K562 (cell line): ENCODE measurements around the gene CALU. TPM values are rescaled to one million over a fixed set of nuclear protein-coding genes. Genes with fewer than 3 reads are reported as not detected.

Source experiments
- ARHGAP35 ChIP-seq: fragments of 450-650 bp; IDR thresholded peaks from 2 replicates; pipeline ENCODE4 v1.6.1; 2018; ENCODE audit not compliant: partially characterized antibody
- E2F3 ChIP-seq: fragments of 250-450 bp; sonication (Bioruptor Pico); IDR thresholded peaks from 2 replicates; pipeline ENCODE4 v1.4.0; 2020; ENCODE audit warnings: mild to moderate bottlenecking
- HDAC8 ChIP-seq: fragments of 450-650 bp; IDR thresholded peaks from 2 replicates; pipeline ENCODE4 v1.6.1; 2016; ENCODE audit warnings: mild to moderate bottlenecking, missing genetic modification characterization, moderate library complexity, missing compliant biosample characterization
- JUN ChIP-seq, 2 experiments: sonication (generic) in 1 of 2; formaldehyde crosslinking in 1 of 2; IDR thresholded peaks; 2 replicates each; pipeline versions ENCODE4 v1.6.1 to v1.8.0; 2012 to 2022; ENCODE audit warnings: borderline replicate concordance in 2 of 2, mild to moderate bottlenecking in 2 of 2, improper control_type of control experiment in 1 of 2, low read depth in 1 of 2, low read length in 1 of 2, missing genetic modification reagents in 1 of 2
- LARP7 ChIP-seq: fragments of 450-650 bp; IDR thresholded peaks from 2 replicates; pipeline ENCODE4 v1.6.1; 2016
- MAFF ChIP-seq: IDR thresholded peaks from 2 replicates; pipeline ENCODE4 v1.6.1; 2012; ENCODE audit warnings: low read length, improper control_type of control experiment
- MCM5 ChIP-seq: fragments of 450-650 bp; IDR thresholded peaks from 2 replicates; pipeline ENCODE4 v1.6.1; 2016; ENCODE audit warnings: low read depth
- MEF2D ChIP-seq: conservative IDR thresholded peaks from 2 replicates; pipeline ENCODE4 v1.6.1; 2016; ENCODE audit warnings: low read depth, missing genetic modification characterization, missing compliant biosample characterization
- NCOA6 ChIP-seq: fragments of 450-650 bp; IDR thresholded peaks from 2 replicates; pipeline ENCODE4 v1.6.1; 2017; ENCODE audit warnings: mild to moderate bottlenecking
- NR2C2 ChIP-seq, 2 experiments: fragments of 200-800 bp in 1 of 2; sonication (Bioruptor generic) in 1 of 2; sonication (generic) in 1 of 2; formaldehyde crosslinking in 1 of 2; IDR thresholded peaks; 2 replicates each; pipeline versions ENCODE4 v1.6.1 to v1.8.0; 2016 to 2022; ENCODE audit warnings: mild to moderate bottlenecking in 1 of 2, missing compliant biosample characterization in 1 of 2, missing genetic modification characterization in 1 of 2, missing genetic modification reagents in 1 of 2
- PYGO2 ChIP-seq: fragments of 450-650 bp; IDR thresholded peaks from 2 replicates; pipeline ENCODE4 v1.6.1; 2016; ENCODE audit warnings: mild to moderate bottlenecking, missing genetic modification characterization, moderate library complexity, missing compliant biosample characterization
- SMC3 ChIP-seq: conservative IDR thresholded peaks from 2 replicates; pipeline ENCODE4 v1.6.1; 2011; ENCODE audit warnings: low read depth, low read length, improper control_type of control experiment; ENCODE audit not compliant: insufficient read depth
- SPI1 ChIP-seq: IDR thresholded peaks from 2 replicates; pipeline ENCODE4 v1.6.1; 2011; ENCODE audit warnings: low read depth, low read length, control low read depth, borderline replicate concordance
- USF1 ChIP-seq: sonication (generic); formaldehyde crosslinking; IDR thresholded peaks from 2 replicates; pipeline ENCODE4 v1.9.0; 2022; ENCODE audit warnings: mild to moderate bottlenecking, missing genetic modification reagents
- ZNF253 ChIP-seq: fragments of 250-450 bp; sonication (Bioruptor Pico); conservative IDR thresholded peaks from 2 replicates; pipeline ENCODE4 v1.6.1; 2021; ENCODE audit warnings: mild to moderate bottlenecking
- ZNF347 ChIP-seq: fragments of 450-650 bp; formaldehyde crosslinking; IDR thresholded peaks from 2 replicates; pipeline ENCODE4 v1.4.0; 2020; ENCODE audit warnings: low read depth, mild to moderate bottlenecking, moderate library complexity
- ZNF780A ChIP-seq: fragments of 250-450 bp; sonication (Bioruptor Pico); IDR thresholded peaks from 2 replicates; pipeline ENCODE4 v1.5.0; 2021; ENCODE audit warnings: mild to moderate bottlenecking
- polyA plus RNA-seq, 8 experiments: library from polyadenylated mRNA; depleted of rRNA in 4 of 8; stranded (reverse) in 5 of 8; unstranded in 3 of 8; fragments of >200 nt; fragmentation: Nextera tagmentation in 2 of 8; fragmentation: Illumina TruSeq in 1 of 8; extraction: Ambion mirVana in 2 of 8; extraction: Trizol in 1 of 8; gene quantifications; 2 replicates each; pipeline versions ENCODE4 v1.2.1 to v1.2.3, GENCODE V29; 2011 to 2014; ENCODE audit warnings: inconsistent platforms in 1 of 8, missing spikeins in 1 of 8
- total RNA-seq, 7 experiments: library from RNA; depleted of rRNA in 6 of 7; stranded (reverse); fragments of >200 nt in 6 of 7; fragmentation: Illumina TruSeq in 2 of 7; extraction: Trizol in 2 of 7; gene quantifications; 2 replicates each; pipeline versions ENCODE4 v1.2.1 to v1.2.3, GENCODE V29; 2011 to 2021; ENCODE audit warnings: low replicate concordance in 1 of 7
- TF ChIP-seq, protein P1 (sequence below): fragments of 450-650 bp; formaldehyde crosslinking; IDR thresholded peaks from 2 replicates; pipeline ENCODE4 v1.4.0; 2020; ENCODE audit warnings: mild to moderate bottlenecking, mixed read lengths

CALU gene
- total and polyA plus RNA-seq, 9 of the 15 experiments (the other 6 are each of a cell fraction or from before 2014, with no cell fraction given), result 166 to 286 (median 215) TPM

DNA sequence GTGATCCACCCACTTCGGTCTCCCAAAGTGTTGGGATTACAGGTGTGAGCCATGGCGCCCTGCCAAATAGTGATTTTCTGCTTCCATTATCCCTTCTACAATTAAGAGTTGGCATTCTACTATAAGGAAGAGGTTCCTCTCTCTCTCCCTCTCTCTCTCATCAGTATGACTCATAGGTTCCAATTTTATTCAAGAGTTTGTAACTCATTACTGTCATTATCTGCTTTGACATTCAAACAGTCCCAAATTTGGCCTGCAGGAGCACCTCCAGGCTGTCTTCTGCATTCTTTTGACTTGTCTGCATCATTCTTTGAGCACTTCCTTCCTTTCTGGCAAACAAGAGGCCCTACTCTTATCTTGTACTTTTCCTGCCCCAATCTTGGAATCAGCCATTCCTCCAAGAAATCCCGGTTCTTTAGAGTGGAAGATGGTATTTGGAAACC is 33.2 kb upstream of the CALU start (continued):
- TF ChIP-seq, protein P1, sequence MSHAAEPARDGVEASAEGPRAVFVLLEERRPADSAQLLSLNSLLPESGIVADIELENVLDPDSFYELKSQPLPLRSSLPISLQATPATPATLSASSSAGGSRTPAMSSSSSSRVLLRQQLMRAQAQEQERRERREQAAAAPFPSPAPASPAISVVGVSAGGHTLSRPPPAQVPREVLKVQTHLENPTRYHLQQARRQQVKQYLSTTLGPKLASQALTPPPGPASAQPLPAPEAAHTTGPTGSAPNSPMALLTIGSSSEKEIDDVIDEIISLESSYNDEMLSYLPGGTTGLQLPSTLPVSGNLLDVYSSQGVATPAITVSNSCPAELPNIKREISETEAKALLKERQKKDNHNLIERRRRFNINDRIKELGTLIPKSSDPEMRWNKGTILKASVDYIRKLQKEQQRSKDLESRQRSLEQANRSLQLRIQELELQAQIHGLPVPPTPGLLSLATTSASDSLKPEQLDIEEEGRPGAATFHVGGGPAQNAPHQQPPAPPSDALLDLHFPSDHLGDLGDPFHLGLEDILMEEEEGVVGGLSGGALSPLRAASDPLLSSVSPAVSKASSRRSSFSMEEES, result no peak
- TF ChIP-seq NR2C2 (CRISPR knock-in tag; IDR thresholded peaks at IDR 0.05) (no peak), NR2C2 (tag; IDR thresholded peaks at IDR 0.05) (no peak), USF1 (CRISPR knock-in tag) (no peak), NCOA6 (no peak), MCM5 (no peak), LARP7 (no peak), MEF2D (tag) (no peak), E2F3 (CRISPR knock-in tag) (no peak), ZNF780A (CRISPR knock-in tag) (no peak), SMC3 (no peak), ARHGAP35 (no peak), JUN (IDR thresholded peaks at IDR 0.05; ENCODE audit: borderline replicate concordance, low read depth, low read length) (0 out of 2 replicates have a peak, but pooled peaks have one; percentile 31), JUN (CRISPR knock-in tag; IDR thresholded peaks at IDR 0.05; ENCODE audit: borderline replicate concordance) (no peak), HDAC8 (no peak), MAFF (no peak), ZNF347 (CRISPR knock-in tag) (no peak), SPI1 (peak; percentile 69; the same call in 1 of the 2 replicates), PYGO2 (tag) (no peak), ZNF253 (CRISPR knock-in tag) (no peak)
